HG03175 (cell line): Measurements from ENCODE around the gene EIF2AK2.

Source experiments
- ATAC-seq: cut with Tn5 transposase; IDR thresholded peaks from one replicate; pipeline ENCODE4 v1.9.1; 2021; ENCODE audit warnings: mild to moderate bottlenecking, moderate library complexity; ENCODE audit not compliant: unreplicated experiment

Gene EIF2AK2

GRCh38 chr2:37173741-37174140 lies 17.0 kb upstream of the EIF2AK2 start:
- ATAC-seq, result no peak

DNA sequence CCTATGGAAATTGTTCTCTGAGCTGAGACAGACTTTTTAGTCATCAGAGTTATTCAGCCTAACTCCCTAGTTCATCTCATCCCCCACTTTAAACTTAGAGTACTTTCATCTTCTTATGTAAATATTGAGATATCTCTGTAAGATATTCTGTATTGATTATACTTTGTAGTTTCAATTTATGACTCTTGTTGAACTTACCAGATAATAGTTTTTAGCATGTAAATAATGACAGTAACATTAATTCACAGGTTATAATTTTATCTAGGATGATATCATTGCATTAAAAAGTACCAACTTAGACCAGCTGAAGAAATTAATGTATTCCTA lies 14.8 kb upstream of the EIF2AK2 start:
- ATAC-seq, result no peak

GRCh38 chr2:37168217-37168981 lies 11.6 kb upstream of the EIF2AK2 start:
- ATAC-seq, result no peak

DNA sequence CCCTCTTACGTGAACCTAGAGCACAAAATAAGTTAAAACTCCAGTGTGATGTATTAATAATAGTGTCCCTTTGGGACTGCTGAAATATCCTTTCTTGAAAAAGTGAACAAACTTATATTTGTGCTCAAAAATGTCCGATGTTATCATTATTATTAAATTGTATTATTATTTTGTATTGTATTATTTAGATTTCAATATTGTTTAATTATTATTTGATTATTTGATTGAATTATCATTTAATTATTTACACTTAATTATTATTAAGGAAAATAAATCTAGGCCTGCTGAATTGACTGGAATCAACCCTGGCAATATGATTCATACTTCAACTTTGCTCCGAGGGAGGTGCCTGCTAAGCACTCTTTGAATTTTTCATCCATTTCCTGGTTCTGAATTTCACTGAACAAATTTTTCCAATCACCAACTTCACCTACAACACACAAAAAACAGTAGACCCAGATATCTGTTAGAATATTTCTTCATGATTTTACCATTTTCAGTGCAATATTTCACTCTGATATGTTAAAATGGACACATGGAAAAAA lies 10.9 kb upstream of the EIF2AK2 start:
- ATAC-seq, result no peak

DNA sequence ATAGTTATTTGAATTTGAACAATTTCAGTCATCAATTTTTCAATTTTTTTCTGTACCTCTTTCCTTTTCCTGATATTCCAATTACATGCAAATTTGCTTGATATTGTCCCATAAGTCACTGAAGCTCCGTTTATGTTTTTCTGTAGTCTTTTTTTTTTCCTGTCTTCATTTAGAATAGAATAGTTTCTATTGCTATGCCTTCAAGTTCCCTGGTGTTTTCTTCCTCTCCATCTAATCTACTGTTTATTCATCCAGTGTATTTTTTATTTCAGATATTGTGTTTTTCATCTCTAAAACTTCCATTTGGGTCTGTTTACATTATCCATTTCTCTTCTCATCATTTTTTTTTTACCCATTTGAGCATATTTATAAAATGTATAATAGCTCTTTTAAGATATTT lies 8.0 kb upstream of the EIF2AK2 start:
- no peak for ATAC-seq

- ATAC-seq, result peak; percentile 33
These were observed 516 bp downstream of the EIF2AK2 start for GRCh38 chr2:37156071-37156856.

DNA sequence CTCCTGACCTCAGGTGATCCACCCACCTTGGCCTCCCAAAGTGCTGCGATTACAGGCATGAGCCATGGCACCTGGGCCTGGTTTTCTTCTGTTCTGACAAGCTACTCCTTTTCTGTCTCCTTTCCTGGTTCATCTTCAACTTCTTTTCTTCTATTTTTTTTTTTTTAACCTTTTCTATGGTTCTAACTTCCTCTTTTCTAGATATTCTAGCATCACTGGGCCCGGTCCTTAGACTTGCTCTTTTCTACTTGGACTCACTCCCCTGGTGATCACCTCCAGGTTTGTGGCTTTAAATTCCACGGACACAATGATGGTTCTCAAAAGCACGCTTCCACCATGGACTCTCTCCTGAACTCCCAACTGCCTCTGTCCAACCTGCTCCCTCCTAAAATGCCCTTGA lies 2.0 kb downstream of the EIF2AK2 start:
- no peak for ATAC-seq

- ATAC-seq, result no peak
These were observed 3.6 kb downstream of the EIF2AK2 start for GRCh38 chr2:37153224-37153623.

DNA sequence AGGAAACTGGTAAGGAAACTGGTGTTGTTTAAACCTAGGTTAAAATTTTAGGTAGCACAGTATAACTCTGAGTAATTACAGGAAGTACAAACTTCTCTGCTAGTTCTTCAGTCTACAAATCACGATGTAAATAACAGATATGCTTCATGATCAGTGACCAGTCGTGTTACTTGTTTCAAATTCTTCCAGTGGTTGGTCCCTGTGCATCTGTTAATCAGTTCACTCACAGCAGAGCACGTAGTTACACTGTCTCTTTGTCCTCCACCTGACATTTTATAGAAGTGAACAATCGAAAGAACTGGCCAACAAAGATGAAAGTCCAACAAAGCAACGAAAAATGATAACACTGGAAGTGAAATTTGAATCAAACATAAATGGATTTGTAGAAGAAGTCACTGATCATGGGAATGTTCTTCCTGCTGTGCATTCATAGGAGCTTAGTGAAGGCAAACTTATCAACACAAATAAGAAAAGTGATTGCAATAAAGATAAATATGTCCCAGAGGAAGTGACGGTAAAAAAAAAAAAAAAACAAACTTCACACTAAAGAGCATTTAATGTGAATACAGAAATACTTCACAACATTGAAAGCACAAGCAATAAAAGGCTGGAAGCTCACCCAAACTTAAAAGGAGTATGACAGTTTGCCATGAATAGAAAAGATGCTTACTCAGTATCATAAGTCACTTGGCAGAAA lies 7.0 kb downstream of the EIF2AK2 start:
- ATAC-seq, result no peak

DNA sequence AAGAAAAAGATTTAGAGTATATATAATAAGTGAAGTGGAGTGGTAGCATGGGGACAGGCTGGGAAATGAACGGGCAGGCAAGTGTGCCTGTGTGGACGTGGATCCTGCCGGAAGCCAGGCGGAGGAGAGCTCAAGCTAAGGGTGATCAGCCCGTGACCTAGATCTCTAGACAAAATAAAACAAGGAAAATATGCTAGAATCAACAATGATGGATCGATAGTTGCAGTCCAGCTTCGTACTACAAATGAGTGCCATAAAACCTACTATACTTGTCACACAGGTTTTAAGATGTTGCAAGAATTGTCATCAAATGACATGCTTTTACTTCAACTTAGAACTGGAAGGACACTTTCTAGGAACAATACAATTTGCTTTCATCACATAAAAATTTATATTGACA lies 8.5 kb downstream of the EIF2AK2 start:
- ATAC-seq, result no peak

GRCh38 chr2:37146062-37146461 lies 10.7 kb downstream of the EIF2AK2 start:
- ATAC-seq, result no peak

GRCh38 chr2:37143974-37144373 lies 12.8 kb downstream of the EIF2AK2 start:
- ATAC-seq, result no peak

DNA sequence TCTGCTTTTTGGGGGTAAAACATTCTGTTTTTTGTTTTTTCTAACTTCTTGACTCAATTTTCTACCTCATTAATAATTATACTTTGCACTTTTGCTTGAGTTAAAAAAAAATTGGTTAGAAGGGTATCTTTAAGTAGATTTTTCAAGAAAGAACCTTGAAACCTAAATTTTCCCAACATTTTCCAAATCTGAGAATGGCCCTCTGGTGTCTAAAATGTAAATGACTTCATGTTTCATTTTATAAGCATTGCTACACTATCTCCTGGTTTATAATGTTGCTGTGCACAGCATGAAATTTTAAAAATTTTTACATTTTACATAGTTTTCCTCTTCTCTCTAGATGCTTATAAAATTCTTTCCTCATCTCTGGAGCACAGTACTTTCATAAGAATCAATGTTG lies 14.2 kb downstream of the EIF2AK2 start:
- no peak for ATAC-seq

DNA sequence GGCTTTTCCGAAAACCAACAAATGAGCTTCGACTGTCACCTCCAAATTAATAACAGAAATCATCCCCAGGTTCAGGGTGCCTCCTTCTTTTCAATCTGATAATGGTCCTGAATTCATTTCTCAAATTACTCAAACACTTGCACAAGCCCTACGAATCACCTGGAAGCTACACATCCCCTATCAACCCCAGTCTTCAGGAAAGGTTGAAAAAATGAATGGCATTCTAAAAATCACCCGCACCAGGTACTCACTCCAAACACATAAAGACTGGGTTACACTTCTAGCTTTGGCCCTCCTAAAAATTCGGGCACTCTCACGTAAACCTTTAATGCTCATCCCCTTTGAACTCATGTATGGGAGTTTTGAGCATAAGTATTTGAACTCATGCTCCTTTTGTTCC lies 23.9 kb downstream of the EIF2AK2 start:
- no peak for ATAC-seq

DNA sequence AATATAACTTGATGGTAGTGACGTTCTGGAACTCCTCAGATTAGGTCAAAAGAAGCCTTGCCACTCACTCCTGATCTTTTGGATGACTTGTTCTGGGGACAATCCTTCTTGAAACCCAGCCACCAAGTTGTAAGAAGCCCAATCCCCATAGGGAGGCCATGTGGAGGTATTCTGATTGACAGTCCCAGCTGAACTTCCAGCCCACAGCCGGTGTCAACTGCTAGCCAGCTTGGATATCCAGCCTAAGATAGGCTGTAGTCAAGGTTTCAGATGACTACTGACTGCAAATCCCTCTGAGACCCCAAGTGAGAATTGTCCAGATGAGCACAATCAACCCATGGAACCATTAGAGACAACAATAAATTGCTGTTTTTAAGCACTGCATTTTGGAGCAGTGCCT lies 31.4 kb downstream of the EIF2AK2 start:
- no peak for ATAC-seq

DNA sequence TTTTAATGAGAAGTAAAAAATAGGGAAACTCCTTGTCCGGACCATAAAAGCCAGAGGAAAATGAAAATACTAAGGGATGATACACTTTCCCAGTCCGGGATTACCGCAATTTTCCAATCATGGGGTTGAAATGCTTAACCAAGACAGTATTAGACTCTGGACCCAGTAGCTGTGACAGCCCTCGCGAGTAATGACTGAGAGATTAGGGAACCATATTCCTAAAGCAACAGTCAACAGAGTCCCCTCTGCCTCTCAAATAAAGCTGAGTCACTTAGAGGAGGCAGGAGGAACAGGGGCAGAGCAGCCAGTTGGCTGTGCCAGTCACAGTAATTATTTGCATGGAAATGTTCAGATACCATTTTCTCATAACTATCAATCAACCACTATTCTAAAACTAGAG lies 37.6 kb downstream of the EIF2AK2 start:
- ATAC-seq, result no peak

DNA sequence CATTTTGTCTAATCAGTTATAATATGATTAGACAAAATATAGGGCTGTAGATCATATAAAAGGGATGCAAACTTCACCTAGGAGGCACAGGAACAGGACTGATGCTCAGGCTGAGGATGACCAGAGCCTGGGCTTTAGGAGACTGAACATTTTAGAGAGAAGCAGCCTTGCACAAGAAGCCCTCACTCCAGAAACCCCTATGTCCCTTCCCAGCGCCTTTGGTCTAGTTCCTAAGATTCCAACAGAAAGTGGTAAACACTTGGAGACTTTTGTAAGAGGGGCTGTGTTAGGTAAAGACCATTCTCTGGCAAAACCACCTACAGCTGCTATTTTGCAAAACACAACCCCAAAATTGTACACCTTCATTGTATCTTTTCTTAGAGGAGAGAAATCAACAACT lies 39.2 kb downstream of the EIF2AK2 start:
- no peak for ATAC-seq

- ATAC-seq, result no peak
These were observed 44.8 kb downstream of the EIF2AK2 start for GRCh38 chr2:37111958-37112357.

GRCh38 chr2:37110306-37111212 lies 46.2 kb downstream of the EIF2AK2 start:
- ATAC-seq, result no peak

GRCh38 chr2:37109523-37109922 lies 47.3 kb downstream of the EIF2AK2 start:
- no peak for ATAC-seq

DNA sequence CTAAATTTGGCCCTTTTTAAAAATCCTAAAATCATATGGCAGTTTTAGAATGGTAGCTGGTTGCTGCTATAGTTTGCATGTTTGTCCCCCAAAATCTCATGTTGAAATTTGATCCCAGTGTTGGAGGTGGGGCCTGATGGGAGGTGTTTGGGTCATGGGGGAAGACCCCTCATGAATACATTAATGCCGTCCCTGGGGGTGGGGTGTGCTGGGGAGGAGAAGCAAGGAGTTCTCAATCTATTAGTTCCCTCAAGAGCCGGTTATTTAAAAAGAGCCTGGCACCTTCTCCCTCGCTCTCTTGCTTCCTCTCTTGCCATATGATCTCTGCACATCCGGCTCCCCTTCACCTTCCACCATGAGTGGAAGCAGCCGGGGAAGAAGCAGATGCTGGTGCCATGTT lies 51.6 kb downstream of the EIF2AK2 start:
- no peak for ATAC-seq
